GM19324 (cell line): ENCODE data around the gene TRPC4AP.

Experiments
- ATAC-seq: cut with Tn5 transposase; IDR thresholded peaks from one replicate; pipeline ENCODE4 v1.9.1; 2021; ENCODE audit warnings: mild to moderate bottlenecking, moderate library complexity; ENCODE audit not compliant: unreplicated experiment, low FRiP score

Gene TRPC4AP

GRCh38 chr20:34990661-34991214 lies 101.9 kb downstream of the TRPC4AP start:
- ATAC-seq, result no peak

DNA sequence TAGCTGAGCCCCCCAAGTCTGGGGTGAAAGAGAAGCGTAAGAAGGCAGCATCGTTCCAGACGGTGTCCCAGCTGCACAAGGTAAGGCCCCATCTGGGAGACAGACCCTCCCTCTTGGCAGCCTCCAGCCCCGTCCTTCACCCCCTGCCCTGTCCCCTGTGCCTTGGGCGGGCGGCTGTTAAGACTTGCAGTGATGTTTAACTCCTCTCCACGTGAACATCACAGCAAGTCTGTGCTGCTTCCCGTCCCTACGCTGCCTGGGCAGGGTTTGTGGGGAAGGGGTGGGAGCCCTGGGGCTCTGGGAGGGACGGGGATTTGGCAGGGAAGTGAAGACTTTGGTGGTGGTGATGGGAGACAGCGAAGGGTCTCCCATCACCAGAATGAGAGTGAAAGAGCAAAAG lies 102.4 kb downstream of the TRPC4AP start:
- no peak for ATAC-seq

DNA sequence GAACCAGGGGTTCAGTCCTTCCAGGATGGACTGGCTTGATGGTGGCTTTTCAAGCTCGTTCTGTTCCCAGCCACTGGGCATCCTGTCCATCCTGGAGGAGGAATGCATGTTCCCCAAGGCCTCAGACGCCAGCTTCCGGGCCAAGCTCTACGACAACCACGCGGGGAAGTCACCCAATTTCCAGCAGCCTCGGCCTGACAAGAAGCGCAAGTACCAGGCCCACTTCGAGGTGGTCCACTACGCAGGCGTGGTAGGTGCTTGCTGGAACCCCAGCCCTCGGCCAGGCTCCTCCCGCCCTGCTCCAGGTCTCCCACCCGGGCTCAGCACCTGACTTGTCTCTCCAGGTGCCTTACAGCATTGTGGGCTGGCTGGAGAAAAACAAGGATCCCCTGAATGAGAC lies 102.9 kb downstream of the TRPC4AP start:
- no peak for ATAC-seq

DNA sequence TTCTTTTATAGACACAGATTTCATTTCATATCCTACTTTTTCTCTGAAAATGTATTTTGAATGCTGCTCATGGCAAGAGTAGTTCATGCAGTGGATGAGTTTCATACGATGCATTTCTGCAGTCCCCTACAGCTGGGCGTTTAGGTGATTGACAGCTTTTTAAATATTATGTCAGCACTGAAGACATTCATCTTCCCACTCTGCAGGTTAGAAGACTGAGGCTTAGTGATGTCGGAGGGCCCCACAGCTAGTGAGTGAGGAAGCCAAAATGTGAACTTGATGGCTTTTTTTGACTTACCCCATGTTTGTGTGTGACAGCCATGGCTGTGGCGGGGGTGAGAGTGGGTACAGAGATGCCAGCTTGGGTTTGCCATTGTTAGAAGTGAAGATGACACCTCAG lies 103.5 kb downstream of the TRPC4AP start:
- ATAC-seq, result no peak

DNA sequence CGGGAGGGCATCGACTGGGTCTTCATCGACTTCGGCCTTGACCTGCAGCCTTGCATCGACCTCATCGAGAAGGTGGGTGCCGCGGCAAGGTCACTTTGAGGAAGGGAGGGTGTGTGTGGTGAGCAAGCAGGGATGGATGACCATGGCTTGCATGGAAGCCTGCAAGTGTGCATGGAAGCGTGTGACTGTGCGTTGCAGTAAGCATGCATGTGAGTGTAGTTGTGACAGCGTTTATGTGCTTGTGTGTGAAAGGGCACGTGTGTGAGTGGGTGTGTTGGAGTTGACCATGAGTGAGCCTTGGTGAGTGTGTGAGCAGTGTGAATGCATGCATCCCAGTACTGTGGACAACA lies 104.4 kb downstream of the TRPC4AP start:
- ATAC-seq, result no peak

DNA sequence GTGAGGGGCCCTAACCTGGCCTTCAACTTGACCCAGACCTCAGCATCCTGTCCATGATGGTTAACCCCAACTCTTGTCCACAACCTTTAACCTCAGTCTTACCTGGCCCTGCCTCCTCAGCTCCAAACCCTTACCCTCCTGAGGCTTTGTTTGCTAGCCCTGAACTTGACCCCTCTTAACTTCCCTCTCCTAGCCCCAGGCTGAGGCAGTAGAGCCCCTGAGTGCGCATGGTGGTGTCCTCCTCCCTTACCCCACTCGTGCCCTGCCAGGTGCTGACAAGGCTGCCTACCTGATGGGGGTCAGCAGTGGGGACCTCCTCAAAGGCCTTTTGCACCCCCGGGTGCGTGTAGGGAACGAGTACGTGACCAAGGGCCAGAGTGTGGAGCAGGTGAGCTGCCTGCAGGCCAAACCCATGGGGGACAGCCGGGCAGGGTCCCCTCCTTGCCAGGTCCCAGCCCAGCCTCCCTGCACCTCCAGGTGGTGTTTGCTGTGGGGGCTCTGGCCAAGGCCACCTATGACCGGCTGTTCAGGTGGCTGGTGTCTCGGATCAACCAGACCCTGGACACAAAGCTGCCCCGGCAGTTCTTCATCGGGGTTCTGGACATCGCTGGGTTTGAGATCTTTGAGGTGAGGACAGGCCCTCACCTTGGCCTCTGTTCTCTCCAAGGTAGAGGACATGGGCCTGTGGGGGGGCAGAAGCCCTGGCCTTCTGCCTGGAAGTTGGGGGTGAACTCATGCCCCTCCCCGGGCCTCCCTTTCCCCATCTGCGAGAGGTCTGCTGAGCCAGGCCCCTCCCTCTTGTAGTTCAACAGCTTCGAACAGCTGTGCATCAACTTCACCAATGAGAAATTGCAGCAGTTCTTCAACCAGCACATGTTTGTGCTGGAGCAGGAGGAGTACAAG lies 105.1 kb downstream of the TRPC4AP start:
- ATAC-seq, result no peak

- no peak for ATAC-seq
These were observed 106.0 kb downstream of the TRPC4AP start for GRCh38 chr20:34986311-34987287.

GRCh38 chr20:34985461-34986310 lies 106.9 kb downstream of the TRPC4AP start:
- no peak for ATAC-seq

DNA sequence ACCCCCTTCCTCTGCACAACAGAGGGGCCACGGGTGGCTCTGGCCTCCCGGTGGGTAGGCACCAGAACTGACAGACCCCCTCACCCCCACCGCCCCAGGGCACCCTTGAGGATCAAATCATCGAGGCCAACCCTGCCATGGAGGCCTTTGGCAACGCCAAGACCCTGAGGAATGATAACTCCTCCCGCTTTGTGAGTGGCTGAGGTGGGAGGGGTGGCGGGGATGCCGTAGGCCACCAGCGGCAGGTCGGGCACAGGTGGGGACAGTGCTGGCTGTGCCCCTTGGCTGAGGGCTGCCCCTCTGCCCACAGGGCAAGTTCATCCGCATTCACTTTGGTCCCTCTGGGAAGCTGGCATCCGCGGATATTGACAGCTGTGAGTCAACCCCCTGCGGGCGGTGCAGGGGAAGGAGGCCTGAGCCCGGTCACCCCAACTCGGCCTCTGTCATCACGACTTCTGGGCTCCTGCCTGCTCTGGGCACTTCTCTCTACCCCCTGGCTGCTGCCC lies 107.8 kb downstream of the TRPC4AP start:
- ATAC-seq, result no peak

- ATAC-seq, result no peak
These were observed 108.4 kb downstream of the TRPC4AP start for GRCh38 chr20:34983995-34984735.

GRCh38 chr20:34983089-34983820 lies 109.4 kb downstream of the TRPC4AP start:
- no peak for ATAC-seq

DNA sequence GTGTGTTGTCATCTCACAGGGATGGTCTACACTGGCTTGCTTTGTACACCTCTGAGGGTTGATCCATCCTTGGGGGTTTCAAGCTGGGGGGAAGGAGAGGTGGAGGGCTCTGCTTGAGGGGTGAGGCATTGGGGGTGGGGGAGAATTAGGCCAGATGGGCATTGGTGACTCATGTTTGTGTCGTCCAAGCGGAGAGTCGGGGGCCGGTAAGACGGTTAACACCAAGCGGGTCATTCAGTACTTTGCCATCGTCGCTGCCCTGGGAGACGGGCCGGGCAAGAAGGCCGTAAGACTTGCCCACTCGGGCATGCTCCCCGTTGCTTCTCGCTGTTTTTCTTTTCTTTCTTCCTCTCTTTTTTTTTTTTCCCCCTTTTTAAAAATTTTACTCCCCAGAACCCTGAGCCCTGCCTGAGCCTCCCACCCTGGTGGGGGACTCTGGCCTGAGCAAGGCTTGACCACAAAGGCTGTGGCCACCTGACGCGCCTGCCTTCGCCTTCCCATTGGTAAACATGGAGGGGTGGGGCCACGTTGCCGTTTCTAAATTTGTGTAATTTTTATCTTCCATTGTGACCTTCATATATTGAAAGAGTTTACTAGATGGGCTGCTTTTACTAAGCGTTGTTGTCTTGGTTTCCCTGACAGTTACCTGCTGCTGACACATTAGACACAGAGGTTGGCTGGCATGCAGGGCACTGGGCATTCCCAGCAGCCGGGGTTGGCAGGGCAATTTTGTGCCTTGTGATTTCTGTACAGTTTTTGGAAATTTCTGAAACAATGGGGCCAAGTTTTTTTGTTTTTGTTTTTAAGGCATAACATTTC lies 110.1 kb downstream of the TRPC4AP start:
- ATAC-seq, result no peak

- ATAC-seq, result no peak
These were observed 111.9 kb downstream of the TRPC4AP start for GRCh38 chr20:34980543-34981233.

DNA sequence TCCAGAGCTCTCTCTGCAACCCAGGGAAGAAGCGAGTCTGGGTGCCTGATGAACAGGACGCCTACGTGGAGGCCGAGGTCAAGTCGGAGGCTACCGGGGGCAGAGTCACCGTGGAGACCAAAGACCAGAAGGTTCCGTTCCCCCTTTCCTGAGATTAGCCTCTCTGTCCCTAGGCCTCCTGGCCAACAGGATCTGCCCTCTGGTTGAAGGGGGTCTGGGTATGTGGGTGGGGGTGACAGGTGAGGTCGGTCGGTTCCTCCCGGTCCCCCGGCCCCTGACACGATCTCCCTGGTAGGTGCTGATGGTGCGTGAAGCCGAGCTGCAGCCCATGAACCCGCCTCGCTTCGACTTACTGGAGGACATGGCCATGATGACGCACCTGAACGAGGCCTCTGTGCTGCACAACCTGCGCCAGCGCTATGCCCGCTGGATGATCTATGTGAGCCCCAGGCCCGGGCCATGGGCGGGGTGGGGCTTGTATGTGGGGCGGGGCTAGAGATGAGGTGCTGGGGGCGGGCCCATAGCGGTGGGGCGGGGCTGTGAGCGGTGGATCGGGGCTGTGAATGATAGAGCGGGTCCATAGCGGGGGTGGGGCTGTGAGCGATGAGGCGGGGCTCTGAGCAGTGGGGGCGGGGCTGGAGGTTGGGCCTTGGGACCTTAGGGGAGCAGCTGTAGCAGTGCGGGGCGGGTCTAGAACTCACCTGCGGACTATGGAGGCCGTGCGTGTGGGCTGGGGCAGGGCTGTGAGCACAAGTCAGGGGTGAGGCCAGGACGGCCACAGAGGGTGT lies 113.0 kb downstream of the TRPC4AP start:
- no peak for ATAC-seq

DNA sequence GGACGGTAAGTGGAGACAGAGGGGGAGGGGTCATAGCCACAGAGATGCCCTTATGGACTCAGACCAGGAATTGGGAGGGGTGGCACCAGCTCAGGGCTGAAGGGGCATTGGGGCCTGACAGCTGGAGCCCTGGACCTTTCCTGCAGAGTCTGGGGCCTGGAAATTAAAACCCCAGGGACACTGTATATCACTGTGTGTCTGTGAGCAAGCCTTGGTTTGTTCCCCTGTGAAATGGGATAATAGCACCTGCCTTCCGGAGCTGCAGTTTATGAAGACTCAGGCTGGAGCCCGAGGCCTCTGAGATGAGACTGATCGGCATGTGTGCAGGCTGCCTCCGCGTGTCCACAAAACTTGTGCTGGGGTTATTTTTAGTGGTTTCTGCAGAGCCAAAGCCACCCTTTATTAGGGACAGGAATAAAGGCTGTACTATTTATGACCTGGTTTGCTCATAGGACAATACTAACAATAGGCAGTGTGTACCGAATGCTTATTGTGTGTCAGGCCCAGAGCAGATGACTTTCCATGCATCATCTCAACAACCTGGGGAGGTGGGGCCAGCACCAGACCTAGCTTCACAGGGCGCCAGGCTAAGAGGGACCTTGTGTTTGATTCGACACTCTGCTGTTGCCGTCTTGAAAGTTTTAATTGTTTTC lies 114.4 kb downstream of the TRPC4AP start:
- ATAC-seq, result no peak
